Measurements from ENCODE around the gene RTEL1. TPM values are rescaled to one million over a fixed set of nuclear protein-coding genes. Genes with fewer than 3 reads are reported as not detected.

The RTEL1 gene
- total RNA-seq, 3 donors from 2014 or later (not counting 1 experiment from before 2014, with no cell fraction given), result 36.3 to 52.0 (median 40.4) TPM

GRCh38 chr20:63680857-63681608 is 22.9 kb downstream of the RTEL1 start:
- Histone ChIP-seq H3K27me3 (ENCODE audit: control insufficient read depth, insufficient read depth, low read length) (no peaks in the 10 kb centered on the region), H3K36me3 (ENCODE audit: control insufficient read depth, insufficient read depth, low read length) (no peaks in the 10 kb centered on the region), H3K4me1 (ENCODE audit: control insufficient read depth, insufficient read depth, low read length) (peaks cover 6% of the 10 kb centered on the region), H3K4me3 (ENCODE audit: low read length) (no peak overlapping the region), H3K9me3 (ENCODE audit: control insufficient read depth, insufficient read depth, low read length) (no peaks in the 10 kb centered on the region), H3K27ac (ENCODE audit: low read length) (no peak overlapping the region)
- Mint-ChIP-seq H3K36me3 (no peaks in the 10 kb centered on the region), H3K9me3 (no peaks in the 10 kb centered on the region), H3K27ac (no peak overlapping the region), H3K4me1 (no peaks in the 10 kb centered on the region), H3K4me3 (no peak overlapping the region), H3K27me3 (ENCODE audit: low read depth in 2 of 2) (no peaks in the 10 kb centered on the region)
- TF ChIP-seq CTCF (IDR thresholded peaks at IDR 0.05), result no peak
- 94% methylated on average over 23 of the region's 23 CpGs for WGBS (ENCODE audit: insufficient coverage)
- intact Hi-C loops (cut with micrococcal nuclease), result no loop called here
- ATAC-seq (no peak), DNase-seq (no peak)

- 95% methylated on average over 13 of the region's 13 CpGs for WGBS (ENCODE audit: insufficient coverage)
- H3K4me3 Mint-ChIP-seq, result no peak overlapping the region
- no peaks in the 10 kb centered on the region for H3K36me3 Mint-ChIP-seq
- H3K4me1 ChIP-seq (ENCODE audit: control insufficient read depth, insufficient read depth, low read length), result peaks cover 12% of the 10 kb centered on the region
- no peak overlapping the region for H3K27ac ChIP-seq (ENCODE audit: low read length)
- no peaks in the 10 kb centered on the region for H3K9me3 ChIP-seq (ENCODE audit: control insufficient read depth, insufficient read depth, low read length)
- H3K27me3 ChIP-seq (ENCODE audit: control insufficient read depth, insufficient read depth, low read length), result no peaks in the 10 kb centered on the region
- H3K27me3 Mint-ChIP-seq (ENCODE audit: low read depth in 2 of 2), result no peaks in the 10 kb centered on the region
- TF ChIP-seq CTCF (IDR thresholded peaks at IDR 0.05), result no peak
- H3K4me3 ChIP-seq (ENCODE audit: low read length), result no peak overlapping the region
- no peak for DNase-seq
- no peak for ATAC-seq
- H3K9me3 Mint-ChIP-seq, result no peaks in the 10 kb centered on the region
- no peaks in the 10 kb centered on the region for H3K4me1 Mint-ChIP-seq
- intact Hi-C loops (cut with micrococcal nuclease), result no loop called here
- no peaks in the 10 kb centered on the region for H3K36me3 ChIP-seq (ENCODE audit: control insufficient read depth, insufficient read depth, low read length)
- H3K27ac Mint-ChIP-seq, result no peak overlapping the region
Measured at GRCh38 chr20:63681609-63682142, 23.6 kb downstream of the RTEL1 start.

GRCh38 chr20:63682384-63683139 is 24.4 kb downstream of the RTEL1 start:
- Mint-ChIP-seq H3K27me3 (ENCODE audit: low read depth in 2 of 2) (no peaks in the 10 kb centered on the region), H3K4me1 (no peaks in the 10 kb centered on the region), H3K9me3 (no peaks in the 10 kb centered on the region), H3K4me3 (no peak overlapping the region), H3K36me3 (no peaks in the 10 kb centered on the region), H3K27ac (no peak overlapping the region)
- DNase-seq (no peak), ATAC-seq (no peak)
- H3K9me3 ChIP-seq (ENCODE audit: control insufficient read depth, insufficient read depth, low read length), result no peaks in the 10 kb centered on the region
- no peaks in the 10 kb centered on the region for H3K27me3 ChIP-seq (ENCODE audit: control insufficient read depth, insufficient read depth, low read length)
- no peak overlapping the region for H3K27ac ChIP-seq (ENCODE audit: low read length)
- H3K4me3 ChIP-seq (ENCODE audit: low read length), result no peak overlapping the region
- H3K36me3 ChIP-seq (ENCODE audit: control insufficient read depth, insufficient read depth, low read length), result no peaks in the 10 kb centered on the region
- intact Hi-C loops (cut with micrococcal nuclease), result no loop called here
- WGBS (ENCODE audit: insufficient coverage), result 84% methylated on average over 22 of the region's 22 CpGs
- no peak for TF ChIP-seq CTCF (IDR thresholded peaks at IDR 0.05)
- H3K4me1 ChIP-seq (ENCODE audit: control insufficient read depth, insufficient read depth, low read length), result peaks cover 21% of the 10 kb centered on the region

Measured in natural killer cell (primary cell).